Heart left ventricle (tissue), 16 donors: Measurements from ENCODE around the gene RAB10. TPM values are rescaled to one million over a fixed set of nuclear protein-coding genes. Genes with fewer than 3 reads are reported as not detected.

Experiments
- ATAC-seq, 4 donors: fragments of 200-7000 bp; cut with Tn5 transposase; one replicate each; pipeline ENCODE4 v1.9.1; 2020 to 2022; ENCODE audit warnings: moderate library complexity in 4 of 4, mild to moderate bottlenecking in 3 of 4, moderate number of reproducible peaks in 1 of 4
- DNase-seq, 5 donors: peaks; one replicate each; pipeline ENCODE4 v3.0.0-alpha.2; 2020
- H3K27ac ChIP-seq, 12 donors: fragments of 200-600 bp; sonication (generic) in 4 of 12; one replicate each; pipeline versions ENCODE4 v1.5.0 to v1.8.0; 2016 to 2022; ENCODE audit warnings: mild to moderate bottlenecking in 2 of 12
- H3K27me3 ChIP-seq, 9 donors: fragments of 200-600 bp; sonication (generic) in 2 of 9; one replicate each; pipeline versions ENCODE4 v1.5.1 to v1.8.0; 2016 to 2022; ENCODE audit warnings: mild to moderate bottlenecking in 3 of 9
- H3K36me3 ChIP-seq, 9 donors: fragments of 200-600 bp; sonication (generic) in 2 of 9; one replicate each; pipeline versions ENCODE4 v1.5.0 to v1.8.0; 2018 to 2022; ENCODE audit warnings: mild to moderate bottlenecking in 2 of 9
- H3K4me1 ChIP-seq, 12 donors: fragments of 200-600 bp; sonication (generic) in 4 of 12; one replicate each; pipeline versions ENCODE4 v1.5.0 to v1.8.0; 2016 to 2022; ENCODE audit warnings: mild to moderate bottlenecking in 3 of 12
- H3K4me3 ChIP-seq, 12 donors: fragments of 200-600 bp; sonication (generic) in 4 of 12; one replicate each; pipeline versions ENCODE4 v1.5.0 to v1.8.0; 2017 to 2022; ENCODE audit warnings: mild to moderate bottlenecking in 9 of 12, moderate library complexity in 4 of 12
- H3K9me3 ChIP-seq, 12 donors: fragments of 200-600 bp; sonication (generic) in 4 of 12; one replicate each; pipeline versions ENCODE4 v1.5.0 to v1.8.0; 2016 to 2022; ENCODE audit warnings: mild to moderate bottlenecking in 1 of 12
- POLR2A ChIP-seq, 2 donors: fragments of 450-650 bp; IDR thresholded peaks; one replicate each; pipeline ENCODE4 v1.6.1; 2017; ENCODE audit warnings: antibody characterized with exemption in 2 of 2, mild to moderate bottlenecking in 2 of 2, moderate library complexity in 2 of 2
- WGBS, 4 donors: extraction: QIAGEN DNeasy Blood & Tissue Kit in 2 of 4; methylation state at CpG; one replicate each; pipeline versions ENCODE4 v1.1.5 to v1.1.7; 2013 to 2018; 5-methylcytosine and 5-hydroxymethylcytosine counted together
- intact Hi-C, 10 donors: fragments of 100-400 bp; cut with DNase I; formaldehyde crosslinking; loops; one replicate each; pipeline versions ENCODE4 v1.11.1 to v1.14.2; 2022
- polyA plus RNA-seq, 2 donors: library from polyadenylated mRNA; stranded (reverse); fragments of 200-250 nt; gene quantifications; one replicate each; pipeline ENCODE4 v1.2.3, GENCODE V29; 2013
- total RNA-seq, 9 donors: library from RNA; depleted of rRNA in 2 of 9; stranded (reverse); fragments of >200 nt in 2 of 9; fragmentation: NEBNext Ultra II Directional in 3 of 9; extraction: Animal tissue kit (Norgen Biotek cat#: 25700) in 3 of 9; gene quantifications; one replicate each; pipeline versions ENCODE4 v1.1.0 to v1.2.4, GENCODE V29; 2016 to 2023
- TF ChIP-seq, protein P1 (sequence below), 12 donors: fragments of 200-600 bp; sonication (generic) in 4 of 12; IDR thresholded peaks; one replicate each; pipeline versions ENCODE4 v1.5.0 to v1.8.0; 2018 to 2022; ENCODE audit warnings: antibody characterized with exemption in 12 of 12, mild to moderate bottlenecking in 5 of 12
- donor health status: ischemic (EF 13 %, LVEDD 7.1; RV severe dilation, severe dysfunction).
- donor health status: healthy with polysubstance abuse.
- donor health status: DM: no; HTN: yes; CAD: no.
- donor health status: DM: no; HTN: no; CAD: no.
- donor health status: ischemic (EF 25% LVEDD 6.9; RV normal size, moderate dysfunction).
- donor health status: ischemic (EF 25% LVEDD 5.7; RV mildly dilated, moderate dysfunction).
- donor health status: healthy.
- donor health status: DM: yes; HTN: yes; CAD: no.
- donor health status: ischemic (EF 35%, LVEDD 5.7; RV mildly dilated, moderate dysfunction).
- donor health status: nonischemic (EF 11% LVEDD 7.7; RV severe dilation, severe dysfunction).
- donor health status: DM: yes; HTN: yes; CAD: no.
- donor health status: PGD.
- donor health status: ischemic (EF 29% LVEDD 5.4; RV normal size, mild dysfunction).
- donor health status: nonischemic (EF 23%, LVEDD 6.1; RV moderate dilation, normal function).

Gene RAB10
- total and polyA plus RNA-seq, 11 donors = 33.1 to 121 (median 97.4) TPM

- no peak overlapping the region for H3K27ac ChIP-seq
- DNase-seq = no peak
- H3K9me3 ChIP-seq = no peaks in the 10 kb centered on the region
- WGBS, 4 donors = 92 to 96% (median 95%) methylated on average over 8 of the region's 8 CpGs
- intact Hi-C loops = loop anchor here in 2 of 10 donors (5.0 kb wide), 2 partner anchors 36 to 41 kb away; no protein-coding TSS in a partner anchor
- H3K36me3 ChIP-seq = peaks cover 0 to 47% (median 26%) of the 10 kb centered on the region in 9 donors
- ATAC-seq = no peak
- TF ChIP-seq, protein P1, sequence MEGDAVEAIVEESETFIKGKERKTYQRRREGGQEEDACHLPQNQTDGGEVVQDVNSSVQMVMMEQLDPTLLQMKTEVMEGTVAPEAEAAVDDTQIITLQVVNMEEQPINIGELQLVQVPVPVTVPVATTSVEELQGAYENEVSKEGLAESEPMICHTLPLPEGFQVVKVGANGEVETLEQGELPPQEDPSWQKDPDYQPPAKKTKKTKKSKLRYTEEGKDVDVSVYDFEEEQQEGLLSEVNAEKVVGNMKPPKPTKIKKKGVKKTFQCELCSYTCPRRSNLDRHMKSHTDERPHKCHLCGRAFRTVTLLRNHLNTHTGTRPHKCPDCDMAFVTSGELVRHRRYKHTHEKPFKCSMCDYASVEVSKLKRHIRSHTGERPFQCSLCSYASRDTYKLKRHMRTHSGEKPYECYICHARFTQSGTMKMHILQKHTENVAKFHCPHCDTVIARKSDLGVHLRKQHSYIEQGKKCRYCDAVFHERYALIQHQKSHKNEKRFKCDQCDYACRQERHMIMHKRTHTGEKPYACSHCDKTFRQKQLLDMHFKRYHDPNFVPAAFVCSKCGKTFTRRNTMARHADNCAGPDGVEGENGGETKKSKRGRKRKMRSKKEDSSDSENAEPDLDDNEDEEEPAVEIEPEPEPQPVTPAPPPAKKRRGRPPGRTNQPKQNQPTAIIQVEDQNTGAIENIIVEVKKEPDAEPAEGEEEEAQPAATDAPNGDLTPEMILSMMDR (IDR thresholded peaks at IDR 0.05) = no peak
- no peak for TF ChIP-seq POLR2A (IDR thresholded peaks at IDR 0.05)
- no peaks in the 10 kb centered on the region for H3K27me3 ChIP-seq
- H3K4me3 ChIP-seq = no peak overlapping the region
- peaks cover 0 to 19% (median 7%) of the 10 kb centered on the region in 12 donors for H3K4me1 ChIP-seq
Measured at GRCh38 chr2:26128176-26128575, 94.3 kb downstream of the RAB10 start.

DNA sequence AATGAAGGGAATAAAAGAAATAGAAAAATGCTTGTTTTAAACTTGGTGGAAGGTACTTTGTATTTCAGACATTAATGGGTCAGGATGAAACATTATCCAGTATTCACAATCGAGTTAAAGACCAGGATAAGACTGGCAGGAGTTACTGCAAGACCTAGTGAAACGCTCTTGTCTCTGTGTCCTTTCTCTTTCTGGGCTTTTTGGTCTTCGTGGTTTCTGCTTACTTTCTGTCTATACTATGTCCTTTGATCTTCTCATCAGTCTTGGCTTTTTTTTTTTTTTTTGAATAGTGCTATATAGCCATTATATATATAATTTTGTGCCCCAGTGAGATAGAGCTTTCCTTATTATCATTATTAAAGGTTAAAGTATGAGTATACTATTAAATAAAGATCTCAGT, 96.9 kb downstream of the RAB10 start:
- no peak for ATAC-seq
- peaks cover 0 to 20% (median 3%) of the 10 kb centered on the region in 12 donors for H3K4me1 ChIP-seq
- DNase-seq = no peak
- WGBS, 4 donors = 87 to 94% (median 91%) methylated on average over 3 of the region's 3 CpGs
- intact Hi-C loops = no loop called here
- H3K27ac ChIP-seq = no peak overlapping the region
- no peak for TF ChIP-seq POLR2A (IDR thresholded peaks at IDR 0.05)
- TF ChIP-seq, protein P1 (IDR thresholded peaks at IDR 0.05) = no peak
- no peaks in the 10 kb centered on the region for H3K9me3 ChIP-seq
- no peaks in the 10 kb centered on the region for H3K27me3 ChIP-seq
- no peak overlapping the region for H3K4me3 ChIP-seq
- peaks cover 0 to 73% (median 43%) of the 10 kb centered on the region in 9 donors for H3K36me3 ChIP-seq

DNA sequence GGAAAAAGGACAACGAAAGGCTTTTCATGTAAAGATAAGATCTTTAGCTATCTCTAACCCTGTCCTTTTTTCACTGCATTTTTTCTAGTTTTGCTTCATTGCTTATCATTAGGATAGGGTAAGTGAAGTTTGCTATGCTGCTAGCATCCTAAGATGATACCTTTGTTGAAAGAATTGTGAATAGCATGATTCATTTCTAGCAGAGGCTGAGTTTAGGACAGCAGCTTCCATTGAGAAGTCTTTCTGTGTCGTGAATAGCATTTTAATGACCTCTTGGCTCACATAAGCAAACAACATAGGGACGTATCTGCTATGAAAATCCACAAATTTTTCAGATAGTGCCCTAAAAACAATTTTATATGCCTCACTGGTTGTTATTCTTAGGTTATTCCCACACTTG, 102.6 kb downstream of the RAB10 start:
- intact Hi-C loops = no loop called here
- 57 to 73% (median 63%) methylated on average over 3 of the region's 3 CpGs for WGBS, 4 donors
- no peak for TF ChIP-seq POLR2A (IDR thresholded peaks at IDR 0.05)
- TF ChIP-seq, protein P1 (IDR thresholded peaks at IDR 0.05) = no peak
- no peaks in the 10 kb centered on the region for H3K27me3 ChIP-seq
- H3K27ac ChIP-seq = no peak overlapping the region
- no peak for DNase-seq
- peaks cover 0 to 13% (median 0%) of the 10 kb centered on the region in 12 donors for H3K4me1 ChIP-seq
- H3K4me3 ChIP-seq = no peak overlapping the region
- no peaks in the 10 kb centered on the region for H3K9me3 ChIP-seq
- peaks cover 0 to 58% (median 17%) of the 10 kb centered on the region in 9 donors for H3K36me3 ChIP-seq
- no peak for ATAC-seq

DNA sequence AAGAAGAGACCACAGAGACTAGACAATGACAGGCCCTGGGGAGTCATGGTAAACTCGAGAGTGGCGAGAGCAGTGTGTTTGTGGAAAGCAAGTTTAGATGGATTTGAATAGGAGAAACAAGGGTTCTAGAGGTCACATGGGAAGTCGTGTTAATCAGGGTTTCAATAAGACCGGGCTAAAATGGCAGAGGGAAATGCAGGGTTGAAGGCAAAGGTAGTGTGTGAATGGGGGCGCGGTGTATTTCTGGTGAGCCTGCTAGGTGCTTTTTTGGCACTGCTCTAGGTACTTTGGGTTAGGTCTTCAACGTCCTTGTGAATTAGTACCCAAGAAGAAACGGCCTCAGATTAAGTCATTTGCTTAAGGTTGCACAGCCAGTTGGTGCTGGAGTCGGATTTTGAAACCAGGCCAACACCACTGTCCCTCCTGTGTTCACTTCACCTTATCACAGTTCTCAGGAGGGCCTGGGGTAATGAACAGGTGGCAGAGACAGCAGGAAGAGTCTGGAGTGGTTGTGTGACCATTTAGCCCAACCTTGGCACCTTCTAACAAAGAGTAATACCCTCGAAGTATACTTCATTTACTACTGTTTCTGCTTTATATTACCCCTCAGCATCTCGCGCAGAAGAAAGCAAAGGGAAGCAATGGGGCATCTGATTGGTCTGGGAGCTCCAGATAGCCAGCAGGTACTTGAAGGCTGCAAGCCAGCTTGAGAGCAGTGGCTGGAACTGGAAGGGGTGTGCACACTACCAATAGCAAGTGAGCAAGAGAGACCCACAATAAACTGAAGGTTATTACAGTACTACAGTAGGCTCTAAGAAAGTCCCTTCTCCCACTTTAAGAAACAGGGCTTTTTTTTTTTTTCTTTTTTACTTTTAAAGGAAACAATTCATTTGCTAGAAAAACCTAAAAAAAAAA, 105.6 kb downstream of the RAB10 start:
- no peak for DNase-seq
- 72 to 77% (median 75%) methylated on average over 12 of the region's 12 CpGs for WGBS, 4 donors
- no peak overlapping the region for H3K27ac ChIP-seq
- no peaks in the 10 kb centered on the region for H3K9me3 ChIP-seq
- TF ChIP-seq, protein P1 (IDR thresholded peaks at IDR 0.05) = no peak
- TF ChIP-seq POLR2A (IDR thresholded peaks at IDR 0.05) = no peak
- H3K27me3 ChIP-seq = no peaks in the 10 kb centered on the region
- ATAC-seq = peak in 1 of 4 donors; percentile 14
- H3K4me3 ChIP-seq = no peak overlapping the region
- H3K36me3 ChIP-seq = peaks cover 0 to 29% (median 11%) of the 10 kb centered on the region in 9 donors
- peaks cover 0 to 8% (median 0%) of the 10 kb centered on the region in 12 donors for H3K4me1 ChIP-seq
- intact Hi-C loops = loop anchor here in 6 of 10 donors (5.0 to 10.0 kb wide), 5 partner anchors 47 to 287 kb away; no protein-coding TSS in a partner anchor
